Thyroid gland (tissue), 4 donors: ENCODE results near the gene FKBP5.

ENCODE experiments used
- POLR2A ChIP-seq, 2 donors: fragments of 450-650 bp; IDR thresholded peaks; one replicate each; pipeline ENCODE4 v1.6.1; 2017; ENCODE audit warnings: antibody characterized with exemption in 2 of 2, mild to moderate bottlenecking in 2 of 2, moderate library complexity in 1 of 2
- TF ChIP-seq, protein P1 (sequence below), 6 experiments: fragments of 200-600 bp in 3 of 6; fragments of 450-650 bp in 3 of 6; sonication (generic) in 3 of 6; IDR thresholded peaks; one replicate each; pipeline ENCODE4 v1.5.1; 2016 to 2019; ENCODE audit warnings: antibody characterized with exemption in 6 of 6, mild to moderate bottlenecking in 2 of 6, inconsistent platforms in 1 of 6, moderate library complexity in 1 of 6

DNA sequence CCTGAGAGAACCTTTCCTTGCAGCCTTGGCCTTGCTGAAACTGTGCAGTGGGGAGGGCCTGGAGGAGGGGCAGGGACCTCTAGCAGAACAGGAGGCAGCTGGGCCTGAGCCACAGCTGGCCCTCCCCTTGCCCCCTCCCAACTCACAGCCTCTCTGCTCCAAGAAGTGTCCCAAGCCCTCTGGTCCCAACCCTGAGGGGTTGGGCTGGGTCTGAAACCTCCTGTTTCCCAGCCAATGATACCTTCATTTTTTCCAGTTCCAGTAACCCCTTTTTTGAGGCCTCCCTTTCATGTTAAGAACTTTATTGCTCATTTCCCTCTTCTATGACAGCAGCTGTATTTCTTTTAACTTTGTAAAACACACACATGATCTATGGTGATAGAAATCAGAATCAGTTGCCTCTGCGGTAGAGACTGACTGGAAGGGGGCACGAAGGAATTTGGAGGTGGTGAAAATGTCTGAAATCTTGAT is 30.2 kb upstream of the FKBP5 start:
- TF ChIP-seq, protein P1, sequence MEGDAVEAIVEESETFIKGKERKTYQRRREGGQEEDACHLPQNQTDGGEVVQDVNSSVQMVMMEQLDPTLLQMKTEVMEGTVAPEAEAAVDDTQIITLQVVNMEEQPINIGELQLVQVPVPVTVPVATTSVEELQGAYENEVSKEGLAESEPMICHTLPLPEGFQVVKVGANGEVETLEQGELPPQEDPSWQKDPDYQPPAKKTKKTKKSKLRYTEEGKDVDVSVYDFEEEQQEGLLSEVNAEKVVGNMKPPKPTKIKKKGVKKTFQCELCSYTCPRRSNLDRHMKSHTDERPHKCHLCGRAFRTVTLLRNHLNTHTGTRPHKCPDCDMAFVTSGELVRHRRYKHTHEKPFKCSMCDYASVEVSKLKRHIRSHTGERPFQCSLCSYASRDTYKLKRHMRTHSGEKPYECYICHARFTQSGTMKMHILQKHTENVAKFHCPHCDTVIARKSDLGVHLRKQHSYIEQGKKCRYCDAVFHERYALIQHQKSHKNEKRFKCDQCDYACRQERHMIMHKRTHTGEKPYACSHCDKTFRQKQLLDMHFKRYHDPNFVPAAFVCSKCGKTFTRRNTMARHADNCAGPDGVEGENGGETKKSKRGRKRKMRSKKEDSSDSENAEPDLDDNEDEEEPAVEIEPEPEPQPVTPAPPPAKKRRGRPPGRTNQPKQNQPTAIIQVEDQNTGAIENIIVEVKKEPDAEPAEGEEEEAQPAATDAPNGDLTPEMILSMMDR (IDR thresholded peaks at IDR 0.05), result no peak
- no peak for TF ChIP-seq POLR2A (IDR thresholded peaks at IDR 0.05)
